SK-N-MC (cell line): ENCODE data around the gene COL17A1.

Source experiments
- EZH2 ChIP-seq: fragments of 200-600 bp; sonication (generic); IDR thresholded peaks from one replicate; pipeline ENCODE4 v1.6.1; 2017; ENCODE audit warnings: antibody characterized with exemption
- FOXP2 ChIP-seq: optimal IDR thresholded peaks from 2 replicates; pipeline ENCODE3; 2011; ENCODE audit warnings: mild to moderate bottlenecking, moderate library complexity; ENCODE audit not compliant: insufficient read depth; ENCODE audit errors: extremely low read length, control extremely low read depth
- POLR2AphosphoS5 ChIP-seq: IDR thresholded peaks from 2 replicates; pipeline ENCODE4 v1.6.1; 2012; ENCODE audit warnings: mild to moderate bottlenecking, low read depth, low read length, borderline replicate concordance

- TF ChIP-seq POLR2AphosphoS5 (no peak), EZH2 (no peak), FOXP2 (no peak)
Measured at GRCh38 chr10:104081998-104082397, 3.7 kb downstream of the COL17A1 start.
